Measurements from ENCODE around the gene RNF114. TPM values are rescaled to one million over a fixed set of nuclear protein-coding genes. Genes with fewer than 3 reads are reported as not detected.
"Not testable (repeated sequence)": the region's sequence is repeated elsewhere in the genome, so short reads cannot be mapped to it uniquely, and the experiment has no call there.

Gene RNF114
- polyA plus RNA-seq, 4 donors = 56.9 to 79.1 (median 65.5) TPM

GRCh38 chr20:49924247-49924646, 11.9 kb upstream of the RNF114 start:
- no peak for DNase-seq (ENCODE audit: low read depth in 4 of 4, low spot score in 3 of 4)

- DNase-seq (ENCODE audit: low read depth in 4 of 4, low spot score in 3 of 4) = no peak
These were observed 10.2 kb upstream of the RNF114 start for GRCh38 chr20:49925901-49926454.

- no peak for DNase-seq (ENCODE audit: low read depth in 4 of 4, low spot score in 3 of 4)
These were observed 7.6 kb upstream of the RNF114 start for GRCh38 chr20:49928411-49929141.

- no peak for DNase-seq (ENCODE audit: low read depth in 4 of 4, low spot score in 3 of 4)
These were observed 7.1 kb upstream of the RNF114 start for GRCh38 chr20:49929142-49929494.

GRCh38 chr20:49935746-49936152, 448 bp upstream of the RNF114 start:
- no peak for DNase-seq (ENCODE audit: low read depth in 4 of 4, low spot score in 3 of 4)

GRCh38 chr20:49937027-49937929, 1.1 kb downstream of the RNF114 start:
- no peak for DNase-seq (ENCODE audit: low read depth in 4 of 4, low spot score in 3 of 4)

- no peak for DNase-seq (ENCODE audit: low read depth in 4 of 4, low spot score in 3 of 4)
These were observed 2.3 kb downstream of the RNF114 start for GRCh38 chr20:49938173-49939163.

- DNase-seq (ENCODE audit: low read depth in 4 of 4, low spot score in 3 of 4) = no peak
These were observed 5.3 kb downstream of the RNF114 start for GRCh38 chr20:49941456-49941855.

- no peak for DNase-seq (ENCODE audit: low read depth in 4 of 4, low spot score in 3 of 4)
These were observed 6.1 kb downstream of the RNF114 start for GRCh38 chr20:49942303-49942702.

GRCh38 chr20:49942942-49943341, 6.7 kb downstream of the RNF114 start:
- DNase-seq (ENCODE audit: low read depth in 4 of 4, low spot score in 3 of 4) = no peak

- no peak for DNase-seq (ENCODE audit: low read depth in 4 of 4, low spot score in 3 of 4)
These were observed 9.1 kb downstream of the RNF114 start for GRCh38 chr20:49945306-49945700.

- DNase-seq (ENCODE audit: low read depth in 4 of 4, low spot score in 3 of 4) = no peak
These were observed 9.7 kb downstream of the RNF114 start for GRCh38 chr20:49945701-49946477.

GRCh38 chr20:49948178-49948577, 12.0 kb downstream of the RNF114 start:
- no peak for DNase-seq (ENCODE audit: low read depth in 4 of 4, low spot score in 3 of 4)

- DNase-seq (ENCODE audit: low read depth in 4 of 4, low spot score in 3 of 4) = no peak
These were observed 12.8 kb downstream of the RNF114 start for GRCh38 chr20:49948809-49949507.

- DNase-seq (ENCODE audit: low read depth in 4 of 4, low spot score in 3 of 4) = no peak
These were observed 15.0 kb downstream of the RNF114 start for GRCh38 chr20:49951151-49951550.

- no peak for DNase-seq (ENCODE audit: low read depth in 4 of 4, low spot score in 3 of 4)
These were observed 19.0 kb downstream of the RNF114 start for GRCh38 chr20:49955167-49955566.

GRCh38 chr20:49955830-49956396, 19.7 kb downstream of the RNF114 start:
- not testable (repeated sequence) for DNase-seq (ENCODE audit: low read depth in 4 of 4, low spot score in 3 of 4)

- DNase-seq (ENCODE audit: low read depth in 4 of 4, low spot score in 3 of 4) = no peak
These were observed 20.5 kb downstream of the RNF114 start for GRCh38 chr20:49956689-49957088.

Measured in left renal pelvis (tissue), 4 donors.